ENCODE results near the gene GALK2. TPM values are rescaled to one million over a fixed set of nuclear protein-coding genes. Genes with fewer than 3 reads are reported as not detected.

Gene GALK2
- total and polyA plus RNA-seq, 2 experiments from 2014 or later, result 11.5 to 23.0 TPM

DNA sequence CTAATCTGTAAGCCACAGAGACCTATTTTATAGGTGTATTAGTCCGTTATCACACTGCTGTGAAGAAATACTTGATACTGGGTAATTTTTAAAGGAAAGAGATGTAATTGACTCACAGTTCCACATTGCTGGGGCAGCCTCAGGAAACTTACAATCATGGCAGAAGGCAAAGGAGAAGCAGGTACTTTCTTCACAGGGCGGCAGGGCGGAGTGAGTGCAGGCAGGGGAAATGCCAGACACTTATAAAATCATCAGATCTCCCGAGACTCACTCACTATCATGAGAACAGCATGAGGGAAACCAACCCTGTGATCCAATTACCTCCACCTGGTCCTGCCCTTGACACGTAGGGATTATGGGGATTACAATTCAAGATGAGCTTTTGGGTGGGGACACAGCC is 108.7 kb downstream of the GALK2 start:
- TF ChIP-seq, protein P1, sequence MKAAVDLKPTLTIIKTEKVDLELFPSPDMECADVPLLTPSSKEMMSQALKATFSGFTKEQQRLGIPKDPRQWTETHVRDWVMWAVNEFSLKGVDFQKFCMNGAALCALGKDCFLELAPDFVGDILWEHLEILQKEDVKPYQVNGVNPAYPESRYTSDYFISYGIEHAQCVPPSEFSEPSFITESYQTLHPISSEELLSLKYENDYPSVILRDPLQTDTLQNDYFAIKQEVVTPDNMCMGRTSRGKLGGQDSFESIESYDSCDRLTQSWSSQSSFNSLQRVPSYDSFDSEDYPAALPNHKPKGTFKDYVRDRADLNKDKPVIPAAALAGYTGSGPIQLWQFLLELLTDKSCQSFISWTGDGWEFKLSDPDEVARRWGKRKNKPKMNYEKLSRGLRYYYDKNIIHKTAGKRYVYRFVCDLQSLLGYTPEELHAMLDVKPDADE (IDR thresholded peaks at IDR 0.05), result no peak
- TF ChIP-seq, protein P2, sequence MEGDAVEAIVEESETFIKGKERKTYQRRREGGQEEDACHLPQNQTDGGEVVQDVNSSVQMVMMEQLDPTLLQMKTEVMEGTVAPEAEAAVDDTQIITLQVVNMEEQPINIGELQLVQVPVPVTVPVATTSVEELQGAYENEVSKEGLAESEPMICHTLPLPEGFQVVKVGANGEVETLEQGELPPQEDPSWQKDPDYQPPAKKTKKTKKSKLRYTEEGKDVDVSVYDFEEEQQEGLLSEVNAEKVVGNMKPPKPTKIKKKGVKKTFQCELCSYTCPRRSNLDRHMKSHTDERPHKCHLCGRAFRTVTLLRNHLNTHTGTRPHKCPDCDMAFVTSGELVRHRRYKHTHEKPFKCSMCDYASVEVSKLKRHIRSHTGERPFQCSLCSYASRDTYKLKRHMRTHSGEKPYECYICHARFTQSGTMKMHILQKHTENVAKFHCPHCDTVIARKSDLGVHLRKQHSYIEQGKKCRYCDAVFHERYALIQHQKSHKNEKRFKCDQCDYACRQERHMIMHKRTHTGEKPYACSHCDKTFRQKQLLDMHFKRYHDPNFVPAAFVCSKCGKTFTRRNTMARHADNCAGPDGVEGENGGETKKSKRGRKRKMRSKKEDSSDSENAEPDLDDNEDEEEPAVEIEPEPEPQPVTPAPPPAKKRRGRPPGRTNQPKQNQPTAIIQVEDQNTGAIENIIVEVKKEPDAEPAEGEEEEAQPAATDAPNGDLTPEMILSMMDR (conservative IDR thresholded peaks at IDR 0.05; ENCODE audit: low read depth in 2 of 2), result no peak
- no peak for TF ChIP-seq STAT1 (IDR thresholded peaks at IDR 0.05; ENCODE audit: unreplicated experiment)
- TF ChIP-seq, protein P3, sequence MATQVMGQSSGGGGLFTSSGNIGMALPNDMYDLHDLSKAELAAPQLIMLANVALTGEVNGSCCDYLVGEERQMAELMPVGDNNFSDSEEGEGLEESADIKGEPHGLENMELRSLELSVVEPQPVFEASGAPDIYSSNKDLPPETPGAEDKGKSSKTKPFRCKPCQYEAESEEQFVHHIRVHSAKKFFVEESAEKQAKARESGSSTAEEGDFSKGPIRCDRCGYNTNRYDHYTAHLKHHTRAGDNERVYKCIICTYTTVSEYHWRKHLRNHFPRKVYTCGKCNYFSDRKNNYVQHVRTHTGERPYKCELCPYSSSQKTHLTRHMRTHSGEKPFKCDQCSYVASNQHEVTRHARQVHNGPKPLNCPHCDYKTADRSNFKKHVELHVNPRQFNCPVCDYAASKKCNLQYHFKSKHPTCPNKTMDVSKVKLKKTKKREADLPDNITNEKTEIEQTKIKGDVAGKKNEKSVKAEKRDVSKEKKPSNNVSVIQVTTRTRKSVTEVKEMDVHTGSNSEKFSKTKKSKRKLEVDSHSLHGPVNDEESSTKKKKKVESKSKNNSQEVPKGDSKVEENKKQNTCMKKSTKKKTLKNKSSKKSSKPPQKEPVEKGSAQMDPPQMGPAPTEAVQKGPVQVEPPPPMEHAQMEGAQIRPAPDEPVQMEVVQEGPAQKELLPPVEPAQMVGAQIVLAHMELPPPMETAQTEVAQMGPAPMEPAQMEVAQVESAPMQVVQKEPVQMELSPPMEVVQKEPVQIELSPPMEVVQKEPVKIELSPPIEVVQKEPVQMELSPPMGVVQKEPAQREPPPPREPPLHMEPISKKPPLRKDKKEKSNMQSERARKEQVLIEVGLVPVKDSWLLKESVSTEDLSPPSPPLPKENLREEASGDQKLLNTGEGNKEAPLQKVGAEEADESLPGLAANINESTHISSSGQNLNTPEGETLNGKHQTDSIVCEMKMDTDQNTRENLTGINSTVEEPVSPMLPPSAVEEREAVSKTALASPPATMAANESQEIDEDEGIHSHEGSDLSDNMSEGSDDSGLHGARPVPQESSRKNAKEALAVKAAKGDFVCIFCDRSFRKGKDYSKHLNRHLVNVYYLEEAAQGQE (IDR thresholded peaks at IDR 0.05; ENCODE audit: unreplicated experiment), result no peak
- no peak for TF ChIP-seq POLR2AphosphoS5 (IDR thresholded peaks at IDR 0.05; ENCODE audit: low read depth)
- no peak for TF ChIP-seq EZH2phosphoT487 (IDR thresholded peaks at IDR 0.05; ENCODE audit: unreplicated experiment)
- no peak for TF ChIP-seq JUNB (IDR thresholded peaks at IDR 0.05; ENCODE audit: unreplicated experiment)
- TF ChIP-seq, protein P4, sequence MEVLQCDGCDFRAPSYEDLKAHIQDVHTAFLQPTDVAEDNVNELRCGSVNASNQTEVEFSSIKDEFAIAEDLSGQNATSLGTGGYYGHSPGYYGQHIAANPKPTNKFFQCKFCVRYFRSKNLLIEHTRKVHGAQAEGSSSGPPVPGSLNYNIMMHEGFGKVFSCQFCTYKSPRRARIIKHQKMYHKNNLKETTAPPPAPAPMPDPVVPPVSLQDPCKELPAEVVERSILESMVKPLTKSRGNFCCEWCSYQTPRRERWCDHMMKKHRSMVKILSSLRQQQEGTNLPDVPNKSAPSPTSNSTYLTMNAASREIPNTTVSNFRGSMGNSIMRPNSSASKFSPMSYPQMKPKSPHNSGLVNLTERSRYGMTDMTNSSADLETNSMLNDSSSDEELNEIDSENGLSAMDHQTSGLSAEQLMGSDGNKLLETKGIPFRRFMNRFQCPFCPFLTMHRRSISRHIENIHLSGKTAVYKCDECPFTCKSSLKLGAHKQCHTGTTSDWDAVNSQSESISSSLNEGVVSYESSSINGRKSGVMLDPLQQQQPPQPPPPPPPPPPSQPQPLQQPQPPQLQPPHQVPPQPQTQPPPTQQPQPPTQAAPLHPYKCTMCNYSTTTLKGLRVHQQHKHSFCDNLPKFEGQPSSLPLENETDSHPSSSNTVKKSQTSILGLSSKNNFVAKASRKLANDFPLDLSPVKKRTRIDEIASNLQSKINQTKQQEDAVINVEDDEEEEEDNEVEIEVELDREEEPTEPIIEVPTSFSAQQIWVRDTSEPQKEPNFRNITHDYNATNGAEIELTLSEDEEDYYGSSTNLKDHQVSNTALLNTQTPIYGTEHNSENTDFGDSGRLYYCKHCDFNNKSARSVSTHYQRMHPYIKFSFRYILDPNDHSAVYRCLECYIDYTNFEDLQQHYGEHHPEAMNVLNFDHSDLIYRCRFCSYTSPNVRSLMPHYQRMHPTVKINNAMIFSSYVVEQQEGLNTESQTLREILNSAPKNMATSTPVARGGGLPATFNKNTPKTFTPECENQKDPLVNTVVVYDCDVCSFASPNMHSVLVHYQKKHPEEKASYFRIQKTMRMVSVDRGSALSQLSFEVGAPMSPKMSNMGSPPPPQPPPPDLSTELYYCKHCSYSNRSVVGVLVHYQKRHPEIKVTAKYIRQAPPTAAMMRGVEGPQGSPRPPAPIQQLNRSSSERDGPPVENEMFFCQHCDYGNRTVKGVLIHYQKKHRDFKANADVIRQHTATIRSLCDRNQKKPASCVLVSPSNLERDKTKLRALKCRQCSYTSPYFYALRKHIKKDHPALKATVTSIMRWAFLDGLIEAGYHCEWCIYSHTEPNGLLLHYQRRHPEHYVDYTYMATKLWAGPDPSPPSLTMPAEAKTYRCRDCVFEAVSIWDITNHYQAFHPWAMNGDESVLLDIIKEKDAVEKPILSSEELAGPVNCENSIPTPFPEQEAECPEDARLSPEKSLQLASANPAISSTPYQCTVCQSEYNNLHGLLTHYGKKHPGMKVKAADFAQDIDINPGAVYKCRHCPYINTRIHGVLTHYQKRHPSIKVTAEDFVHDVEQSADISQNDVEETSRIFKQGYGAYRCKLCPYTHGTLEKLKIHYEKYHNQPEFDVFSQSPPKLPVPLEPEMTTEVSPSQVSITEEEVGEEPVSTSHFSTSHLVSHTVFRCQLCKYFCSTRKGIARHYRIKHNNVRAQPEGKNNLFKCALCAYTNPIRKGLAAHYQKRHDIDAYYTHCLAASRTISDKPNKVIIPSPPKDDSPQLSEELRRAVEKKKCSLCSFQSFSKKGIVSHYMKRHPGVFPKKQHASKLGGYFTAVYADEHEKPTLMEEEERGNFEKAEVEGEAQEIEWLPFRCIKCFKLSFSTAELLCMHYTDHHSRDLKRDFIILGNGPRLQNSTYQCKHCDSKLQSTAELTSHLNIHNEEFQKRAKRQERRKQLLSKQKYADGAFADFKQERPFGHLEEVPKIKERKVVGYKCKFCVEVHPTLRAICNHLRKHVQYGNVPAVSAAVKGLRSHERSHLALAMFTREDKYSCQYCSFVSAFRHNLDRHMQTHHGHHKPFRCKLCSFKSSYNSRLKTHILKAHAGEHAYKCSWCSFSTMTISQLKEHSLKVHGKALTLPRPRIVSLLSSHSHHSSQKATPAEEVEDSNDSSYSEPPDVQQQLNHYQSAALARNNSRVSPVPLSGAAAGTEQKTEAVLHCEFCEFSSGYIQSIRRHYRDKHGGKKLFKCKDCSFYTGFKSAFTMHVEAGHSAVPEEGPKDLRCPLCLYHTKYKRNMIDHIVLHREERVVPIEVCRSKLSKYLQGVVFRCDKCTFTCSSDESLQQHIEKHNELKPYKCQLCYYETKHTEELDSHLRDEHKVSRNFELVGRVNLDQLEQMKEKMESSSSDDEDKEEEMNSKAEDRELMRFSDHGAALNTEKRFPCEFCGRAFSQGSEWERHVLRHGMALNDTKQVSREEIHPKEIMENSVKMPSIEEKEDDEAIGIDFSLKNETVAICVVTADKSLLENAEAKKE (CRISPR knock-in tag; IDR thresholded peaks at IDR 0.05), result no peak
- TF ChIP-seq ZNF331 (CRISPR knock-in tag; IDR thresholded peaks at IDR 0.05; ENCODE audit: low read depth), result no peak
- no peak for TF ChIP-seq ZNF114 (CRISPR knock-in tag; IDR thresholded peaks at IDR 0.05)
- no peak for TF ChIP-seq EZH2 (IDR thresholded peaks at IDR 0.05; ENCODE audit: low read depth, unreplicated experiment)
- TF ChIP-seq CREB1 (CRISPR knock-in tag; IDR thresholded peaks at IDR 0.05; ENCODE audit: low read depth), result no peak
- Mint-ChIP-seq H3K27me3 (ENCODE audit: insufficient read depth, low read depth, poor library complexity) (no peaks in the 10 kb centered on the region), H3K4me3 (no peak overlapping the region), H3K36me3 (ENCODE audit: low read depth) (peaks cover 7% of the 10 kb centered on the region), H3K4me1 (peaks cover 4% of the 10 kb centered on the region), H3K9me3 (no peaks in the 10 kb centered on the region), H3K27ac (no peak overlapping the region)
- no peak for ATAC-seq
- H2AFZ ChIP-seq, result no peak overlapping the region
- H3K27me3 ChIP-seq (ENCODE audit: insufficient read depth), result no peaks in the 10 kb centered on the region
- H3K4me1 ChIP-seq (ENCODE audit: insufficient read depth), result peaks cover under 1% of the 10 kb centered on the region; the same call in 1 of the 2 replicates
- no peak overlapping the region for H3K4me2 ChIP-seq
- no peaks in the 10 kb centered on the region for H3K79me2 ChIP-seq (replicated peaks; ENCODE audit: insufficient read depth)
- H3K4me3 ChIP-seq, result no peak overlapping the region
- H4K20me1 ChIP-seq (replicated peaks; ENCODE audit: insufficient read depth), result no peaks in the 10 kb centered on the region
- H3K36me3 ChIP-seq (ENCODE audit: insufficient read depth), result no peaks in the 10 kb centered on the region
- H3K9me2 ChIP-seq (ENCODE audit: insufficient read depth), result 0 out of 2 replicates have a peak, but pooled peaks cover 3% of the 10 kb centered on the region
- DNase-seq (ENCODE audit: low spot score), result no peak
- no peak overlapping the region for H3K27ac ChIP-seq (ENCODE audit: low read depth)
- H3F3A ChIP-seq (replicated peaks; ENCODE audit: low read depth), result no peaks in the 10 kb centered on the region
